B cell (primary cell): ENCODE results near the gene NBAS. TPM values are rescaled to one million over a fixed set of nuclear protein-coding genes. Genes with fewer than 3 reads are reported as not detected.

Experiments used
- ATAC-seq: fragments of 200-7000 bp; cut with Tn5 transposase; one replicate; pipeline ENCODE4 v1.10.0; 2021; ENCODE audit warnings: low read depth, mild to moderate bottlenecking, moderate number of reproducible peaks, moderate library complexity
- CTCF ChIA-PET: fragments of 350-600 bp; sonication (Branson Sonifier 250); formaldehyde crosslinking; loops from one replicate; lab custom pipeline; 2021; ENCODE audit warnings: antibody characterized with exemption, inconsistent platforms; lab: Charles Lee
- POLR2A ChIA-PET: fragments of 350-600 bp; sonication (Branson Sonifier 250); formaldehyde crosslinking; loops from one replicate; lab custom pipeline; 2021; ENCODE audit warnings: antibody characterized with exemption; lab: Charles Lee
- DNase-seq: peaks from one replicate; pipeline ENCODE4 v3.0.0; 2013
- H2AFZ ChIP-seq: 2 replicates; pipeline ENCODE4 v1.6.1; 2012; ENCODE audit warnings: mild to moderate bottlenecking, low read depth, low read length; ENCODE audit not compliant: insufficient read depth, poor library complexity, severe bottlenecking
- H3K27ac ChIP-seq, 2 donors: 1 replicate in 1 of 2; 2 replicates in 1 of 2; pipeline ENCODE4 v1.5.1; 2012 to 2013; ENCODE audit warnings: low read length in 2 of 2, mild to moderate bottlenecking in 2 of 2, moderate library complexity in 1 of 2
- H3K27me3 ChIP-seq, 4 experiments: fragments of 200-600 bp in 1 of 4; sonication (generic) in 1 of 4; replicated peaks in 1 of 4; 1 replicate in 2 of 4; 2 replicates in 2 of 4; pipeline versions ENCODE4 v1.6.1 to v1.7.0; 2013 to 2016; ENCODE audit warnings: low read length in 3 of 4, mild to moderate bottlenecking in 2 of 4, mixed read lengths in 1 of 4, moderate library complexity in 1 of 4; ENCODE audit not compliant: insufficient read depth in 4 of 4, control insufficient read depth in 3 of 4; ENCODE audit errors: control extremely low read depth in 1 of 4
- H3K36me3 ChIP-seq, 2 experiments: replicated peaks in 1 of 2; 1 replicate in 1 of 2; 2 replicates in 1 of 2; pipeline versions ENCODE4 v1.6.1 to v1.7.1; 2013; ENCODE audit warnings: low read length in 1 of 2; ENCODE audit not compliant: insufficient read depth in 2 of 2, control insufficient read depth in 1 of 2; ENCODE audit errors: control extremely low read depth in 1 of 2, extremely low read depth in 1 of 2
- H3K4me1 ChIP-seq, 2 donors: fragments of 200-600 bp in 1 of 2; sonication (generic) in 1 of 2; 1 replicate in 1 of 2; 2 replicates in 1 of 2; pipeline versions ENCODE4 v1.5.1 to v1.6.1; 2013 to 2017; ENCODE audit warnings: low read length in 2 of 2; ENCODE audit not compliant: control insufficient read depth in 2 of 2, insufficient read depth in 2 of 2
- H3K4me2 ChIP-seq: replicated peaks from 2 replicates; pipeline ENCODE3; 2012; ENCODE audit warnings: mild to moderate bottlenecking, low read depth, low read length; ENCODE audit not compliant: poor library complexity, severe bottlenecking
- H3K4me3 ChIP-seq, 5 experiments: fragments of 200-600 bp in 1 of 5; sonication (generic) in 1 of 5; 1 replicate in 3 of 5; 2 replicates in 2 of 5; pipeline versions ENCODE4 v1.5.1 to v1.7.0; 2011 to 2016; ENCODE audit warnings: low read length in 4 of 5, mild to moderate bottlenecking in 4 of 5, low read depth in 2 of 5, control low read depth in 1 of 5, moderate library complexity in 1 of 5; ENCODE audit not compliant: insufficient read depth in 1 of 5; ENCODE audit errors: control extremely low read depth in 1 of 5, extremely low read depth in 1 of 5
- H3K79me2 ChIP-seq: fragments of 200-600 bp; sonication (generic); one replicate; pipeline ENCODE4 v1.6.0; 2016; ENCODE audit warnings: low read length; ENCODE audit not compliant: control insufficient read depth, insufficient read depth
- H3K9ac ChIP-seq: fragments of 200-600 bp; sonication (generic); 2 replicates; pipeline ENCODE4 v1.6.1; 2017; ENCODE audit warnings: mild to moderate bottlenecking, low read length, moderate library complexity
- H3K9me3 ChIP-seq, 3 donors: one replicate each; pipeline versions ENCODE4 v1.6.1 to v1.7.1; 2013; ENCODE audit warnings: low read length in 2 of 3; ENCODE audit not compliant: control insufficient read depth in 2 of 3, insufficient read depth in 1 of 3; ENCODE audit errors: control extremely low read depth in 1 of 3
- H4K20me1 ChIP-seq: 2 replicates; pipeline ENCODE4 v1.6.0; 2012; ENCODE audit warnings: mild to moderate bottlenecking, low read length; ENCODE audit not compliant: insufficient read depth, control insufficient read depth, poor library complexity, severe bottlenecking
- H3K27ac Mint-ChIP-seq: one replicate; pipeline ENCODE4 v1.8.0; 2021; ENCODE audit warnings: mixed read lengths
- H3K27me3 Mint-ChIP-seq: one replicate; pipeline ENCODE4 v1.8.0; 2021; ENCODE audit warnings: mixed read lengths
- H3K4me1 Mint-ChIP-seq: one replicate; pipeline ENCODE4 v1.8.0; 2021; ENCODE audit warnings: mixed read lengths
- H3K4me3 Mint-ChIP-seq: one replicate; pipeline ENCODE4 v1.8.0; 2021; ENCODE audit warnings: mixed read lengths
- H3K9me3 Mint-ChIP-seq: one replicate; pipeline ENCODE4 v1.8.0; 2022; ENCODE audit warnings: mixed read lengths; ENCODE audit not compliant: insufficient read depth
- CTCF ChIP-seq: fragments of 200-600 bp; IDR thresholded peaks from one replicate; pipeline ENCODE4 v1.8.0; 2022; ENCODE audit warnings: antibody characterized with exemption, mild to moderate bottlenecking
- EZH2 ChIP-seq: IDR thresholded peaks from 2 replicates; pipeline ENCODE4 v1.6.1; 2012; ENCODE audit warnings: borderline replicate concordance, low read depth, mild to moderate bottlenecking, moderate library complexity, low read length; ENCODE audit not compliant: insufficient read depth, poor library complexity, severe bottlenecking
- WGBS: methylation state at CpG from one replicate; pipeline ENCODE4 v1.1.5; 2013; ENCODE audit warnings: missing lambda C conversion rate; ENCODE audit not compliant: insufficient coverage; 5-methylcytosine and 5-hydroxymethylcytosine counted together
- intact Hi-C: fragments of 100-400 bp; cut with micrococcal nuclease; formaldehyde crosslinking; loops from one replicate; pipeline ENCODE4 v1.10.0; 2022
- polyA plus RNA-seq: library from polyadenylated mRNA; depleted of rRNA; stranded (reverse); fragments of >200 nt; gene quantifications from 2 replicates; pipeline ENCODE4 v1.2.3, GENCODE V29; 2012
- total RNA-seq, 2 donors: library from RNA; stranded (reverse); fragments of 120-200 nt in 1 of 2; gene quantifications; 1 replicate in 1 of 2; 2 replicates in 1 of 2; pipeline versions ENCODE4 v1.2.3 to v1.2.4, GENCODE V29; 2013 to 2022

Gene NBAS
- total and polyA plus RNA-seq, 2 donors (not counting 1 experiment from before 2014, with no cell fraction given), result 10.6 to 37.3 TPM

GRCh38 chr2:15346624-15347023 lies 214.5 kb downstream of the NBAS start:
- Mint-ChIP-seq H3K4me1 (no peaks in the 10 kb centered on the region), H3K27ac (no peak overlapping the region), H3K4me3 (no peak overlapping the region), H3K9me3 (peaks cover 8% of the 10 kb centered on the region), H3K27me3 (no peaks in the 10 kb centered on the region)
- Histone ChIP-seq H3K79me2 (no peaks in the 10 kb centered on the region), H3K27me3 (no peaks in the 10 kb centered on the region), H3K27ac (no peak overlapping the region), H3K36me3 (peaks cover 2 to 3% of the 10 kb centered on the region in 2 experiments), H4K20me1 (no peaks in the 10 kb centered on the region), H3K9me3 (peaks cover 0 to 2% (median 0%) of the 10 kb centered on the region in 3 donors), H3K4me3 (no peak overlapping the region), H3K9ac (no peak overlapping the region), H2AFZ (no peak overlapping the region), H3K4me2 (no peak overlapping the region), H3K4me1 (no peaks in the 10 kb centered on the region)
- intact Hi-C loops, result no loop called here
- no peak for TF ChIP-seq CTCF
- no peak for TF ChIP-seq EZH2
- CTCF ChIA-PET, result no interaction called here
- no peak for DNase-seq
- WGBS, result no CpG with 5 or more reads among the region's 1 CpG
- no peak for ATAC-seq
- POLR2A ChIA-PET, result no interaction called here

- Mint-ChIP-seq H3K4me1 (no peaks in the 10 kb centered on the region), H3K27ac (no peak overlapping the region), H3K27me3 (no peaks in the 10 kb centered on the region), H3K4me3 (no peak overlapping the region), H3K9me3 (peaks cover 3% of the 10 kb centered on the region)
- intact Hi-C loops, result no loop called here
- DNase-seq, result no peak
- no peaks in the 10 kb centered on the region for H3K9me3 ChIP-seq
- H3K4me3 ChIP-seq, result no peak overlapping the region
- POLR2A ChIA-PET, result no interaction called here
- H3K27me3 ChIP-seq, result no peaks in the 10 kb centered on the region
- no peak for TF ChIP-seq EZH2
- TF ChIP-seq CTCF, result no peak
- CTCF ChIA-PET, result no interaction called here
- H3K4me2 ChIP-seq, result no peak overlapping the region
- no peaks in the 10 kb centered on the region for H3K79me2 ChIP-seq
- no peak overlapping the region for H3K9ac ChIP-seq
- H3K36me3 ChIP-seq, result peaks cover 0 to 10% of the 10 kb centered on the region in 2 experiments
- no peaks in the 10 kb centered on the region for H4K20me1 ChIP-seq
- ATAC-seq, result no peak
- H2AFZ ChIP-seq, result no peak overlapping the region
- H3K4me1 ChIP-seq, result no peaks in the 10 kb centered on the region
- H3K27ac ChIP-seq, result no peak overlapping the region
- no CpG with 5 or more reads among the region's 1 CpG for WGBS
Observed at GRCh38 chr2:15337996-15338666, 223.0 kb downstream of the NBAS start.
